IMR-90 (cell line): ENCODE data around the gene CCDC144A. TPM values are rescaled to one million over a fixed set of nuclear protein-coding genes. Genes with fewer than 3 reads are reported as not detected.
"Not testable (repeated sequence)": the region's sequence is repeated elsewhere in the genome, so short reads cannot be mapped to it uniquely, and the experiment has no call there.

ENCODE experiments used
- ATAC-seq: fragments of 200-7000 bp; cut with Tn5 transposase; 2 replicates; pipeline ENCODE4 v1.9.1; 2020; ENCODE audit warnings: low read depth, mild to moderate bottlenecking, moderate library complexity
- BruUV-seq: library from RNA; stranded (reverse); fragments of 400-500 nt; replicated peaks from 2 replicates; lab custom pipeline; 2021; lab: Mats Ljungman, UMichigan
- CTCF ChIA-PET: fragments of 300-600 bp; formaldehyde crosslinking; extraction: SDS; loops from one replicate; lab custom pipeline; 2021; ENCODE audit warnings: antibody characterized with exemption; lab: Yijun Ruan, JAX
- POLR2A ChIA-PET: fragments of 300-600 bp; sonication (Branson Sonifier 250); formaldehyde crosslinking; loops from one replicate; lab custom pipeline; 2022; ENCODE audit warnings: antibody characterized with exemption; ENCODE audit not compliant: unreplicated experiment; lab: Charles Lee
- DNase-seq: peaks from one replicate; pipeline ENCODE4 v3.0.0; 2013
- H2AFZ ChIP-seq: replicated peaks from 2 replicates; pipeline ENCODE3; 2013; ENCODE audit warnings: low read length, mild to moderate bottlenecking; ENCODE audit not compliant: poor library complexity
- H2AK5ac ChIP-seq: 2 replicates; pipeline ENCODE4 v1.6.1; 2013; ENCODE audit warnings: low read depth, low read length, inconsistent platforms
- H2AK9ac ChIP-seq: replicated peaks from 2 replicates; pipeline ENCODE3; 2013; ENCODE audit warnings: mild to moderate bottlenecking, low read depth, low read length, moderate library complexity; ENCODE audit not compliant: poor library complexity
- H2BK120ac ChIP-seq: 2 replicates; pipeline ENCODE4 v1.6.1; 2013; ENCODE audit warnings: low read depth, low read length, inconsistent platforms
- H2BK15ac ChIP-seq: 3 replicates; pipeline ENCODE4 v1.6.1; 2013; ENCODE audit warnings: low read depth, low read length, inconsistent platforms
- H2BK20ac ChIP-seq: 2 replicates; pipeline ENCODE4 v1.6.1; 2013; ENCODE audit warnings: low read depth, mild to moderate bottlenecking, inconsistent platforms, low read length, moderate library complexity
- H2BK5ac ChIP-seq: 2 replicates; pipeline ENCODE4 v1.6.1; 2013; ENCODE audit warnings: mild to moderate bottlenecking, low read depth, low read length, inconsistent platforms; ENCODE audit not compliant: poor library complexity, severe bottlenecking
- H3K14ac ChIP-seq: replicated peaks from 2 replicates; pipeline ENCODE4 v1.6.1; 2013; ENCODE audit warnings: low read depth, low read length, inconsistent platforms
- H3K18ac ChIP-seq: 2 replicates; pipeline ENCODE4 v1.6.1; 2013; ENCODE audit warnings: low read depth, low read length, control low read depth
- H3K23ac ChIP-seq: 2 replicates; pipeline ENCODE4 v1.6.1; 2013; ENCODE audit warnings: low read depth, low read length, inconsistent platforms
- H3K27ac ChIP-seq: 2 replicates; pipeline ENCODE4 v1.5.1; 2013; ENCODE audit warnings: mild to moderate bottlenecking, control low read depth, low read length; ENCODE audit not compliant: insufficient read depth
- H3K27me3 ChIP-seq: 2 replicates; pipeline ENCODE4 v1.6.1; 2013; ENCODE audit warnings: low read length; ENCODE audit not compliant: control insufficient read depth, insufficient read depth
- H3K36me3 ChIP-seq: 2 replicates; pipeline ENCODE4 v1.6.1; 2013; ENCODE audit warnings: low read length, mixed read lengths; ENCODE audit not compliant: control insufficient read depth, insufficient read depth
- H3K4ac ChIP-seq: 2 replicates; pipeline ENCODE4 v1.6.1; 2013; ENCODE audit warnings: low read depth, low read length, inconsistent platforms
- H3K4me1 ChIP-seq: 2 replicates; pipeline ENCODE4 v1.6.1; 2013; ENCODE audit warnings: low read length, mixed read lengths; ENCODE audit not compliant: control insufficient read depth, insufficient read depth
- H3K4me2 ChIP-seq: 2 replicates; pipeline ENCODE4 v1.6.1; 2013; ENCODE audit warnings: low read depth, mild to moderate bottlenecking, control low read depth, low read length, moderate library complexity
- H3K4me3 ChIP-seq: 2 replicates; pipeline ENCODE4 v1.5.1; 2013; ENCODE audit warnings: low read depth, mild to moderate bottlenecking, control low read depth, low read length, moderate library complexity; ENCODE audit not compliant: insufficient read depth
- H3K56ac ChIP-seq: 2 replicates; pipeline ENCODE4 v1.6.1; 2013; ENCODE audit warnings: low read length, inconsistent platforms; ENCODE audit not compliant: insufficient read depth; ENCODE audit errors: extremely low read depth
- H3K79me1 ChIP-seq, 2 experiments: 2 replicates each; pipeline ENCODE4 v1.6.1; 2013; ENCODE audit warnings: low read length in 2 of 2, inconsistent platforms in 1 of 2, low read depth in 1 of 2
- H3K9ac ChIP-seq: 2 replicates; pipeline ENCODE4 v1.6.1; 2013; ENCODE audit warnings: low read depth, low read length, control low read depth
- H3K9me1 ChIP-seq: 2 replicates; pipeline ENCODE4 v1.6.1; 2013; ENCODE audit warnings: low read length, inconsistent platforms; ENCODE audit not compliant: insufficient read depth
- H3K9me3 ChIP-seq: 2 replicates; pipeline ENCODE4 v1.6.1; 2013; ENCODE audit warnings: low read length; ENCODE audit not compliant: control insufficient read depth, insufficient read depth
- H4K20me1 ChIP-seq: 2 replicates; pipeline ENCODE4 v1.6.1; 2013; ENCODE audit warnings: low read length, inconsistent platforms; ENCODE audit not compliant: insufficient read depth
- H4K5ac ChIP-seq: 2 replicates; pipeline ENCODE4 v1.6.1; 2013; ENCODE audit warnings: mild to moderate bottlenecking, low read depth, low read length, control low read depth
- H4K8ac ChIP-seq, 2 experiments: 2 replicates each; pipeline ENCODE4 v1.6.1; 2013; ENCODE audit warnings: low read depth in 2 of 2, low read length in 2 of 2, control low read depth in 1 of 2, inconsistent platforms in 1 of 2
- H4K91ac ChIP-seq: 2 replicates; pipeline ENCODE4 v1.6.1; 2013; ENCODE audit warnings: low read depth, low read length, inconsistent platforms; ENCODE audit not compliant: insufficient read depth
- WGBS, 2 experiments: methylation state at CpG; one replicate each; pipeline versions ENCODE4 v1.1.5 to v1.1.7; 2013; ENCODE audit warnings: missing lambda C conversion rate in 2 of 2; ENCODE audit not compliant: insufficient read length in 1 of 2; ENCODE audit errors: extremely low coverage in 2 of 2; 5-methylcytosine and 5-hydroxymethylcytosine counted together
- dilution Hi-C: fragments of 300-500 bp; cut with HindIII; formaldehyde crosslinking; loops from one replicate; pipeline ENCODE4 v1.14.3; 2018; ENCODE audit warnings: low sequenced_read_pairs; ENCODE audit not compliant: unreplicated experiment
- in situ Hi-C: fragments of 300-500 bp; cut with MboI; formaldehyde crosslinking; loops from 3 replicates; pipeline ENCODE4 v1.14.3; 2019; ENCODE audit warnings: low sequenced_read_pairs, inconsistent platforms, mixed read lengths
- intact Hi-C: fragments of 100-400 bp; cut with micrococcal nuclease; formaldehyde crosslinking; loops from 2 replicates; pipeline ENCODE4 v1.10.0; 2022
- polyA plus RNA-seq, 3 experiments: library from polyadenylated mRNA; depleted of rRNA; stranded (reverse); fragments of >200 nt; gene quantifications; 2 replicates each; pipeline ENCODE4 v1.2.3, GENCODE V29; 2012; ENCODE audit warnings: low replicate concordance in 1 of 3
- total RNA-seq: library from RNA; depleted of rRNA; stranded (reverse); fragments of >200 nt; gene quantifications from 2 replicates; pipeline ENCODE4 v1.2.3, GENCODE V29; 2012

The CCDC144A gene
- total and polyA plus RNA-seq, 2 of the 4 experiments (the other 2 are of a cell fraction): 0.51 to 1.4 TPM

- DNase-seq, H3K18ac ChIP-seq, H3K14ac ChIP-seq, H2BK120ac ChIP-seq, dilution Hi-C loops, H4K20me1 ChIP-seq, H2BK20ac ChIP-seq, H3K36me3 ChIP-seq, H4K91ac ChIP-seq, H3K9me3 ChIP-seq, H2AK9ac ChIP-seq, BruUV-seq, H2AFZ ChIP-seq, H3K27ac ChIP-seq, H3K23ac ChIP-seq, ATAC-seq, H3K4ac ChIP-seq, H2BK5ac ChIP-seq, H3K27me3 ChIP-seq, H2BK15ac ChIP-seq, H2AK5ac ChIP-seq, H4K5ac ChIP-seq, POLR2A ChIA-PET, intact Hi-C loops, H3K4me1 ChIP-seq, H3K4me2 ChIP-seq, H4K8ac ChIP-seq, H3K56ac ChIP-seq, CTCF ChIA-PET, H3K4me3 ChIP-seq, in situ Hi-C loops, H3K79me1 ChIP-seq, H3K9me1 ChIP-seq, H3K9ac ChIP-seq: not testable (repeated sequence)
- WGBS, 2 experiments: no CpG with 5 or more reads among the region's 4 CpGs
Measured at GRCh38 chr17:16806599-16806998, 116.6 kb downstream of the CCDC144A start.

- H3K36me3 ChIP-seq, H2BK120ac ChIP-seq, H3K9ac ChIP-seq, H3K27ac ChIP-seq, DNase-seq, H3K23ac ChIP-seq, H3K4ac ChIP-seq, H3K14ac ChIP-seq, H2BK20ac ChIP-seq, ATAC-seq, H2AFZ ChIP-seq, H4K20me1 ChIP-seq, in situ Hi-C loops, H4K91ac ChIP-seq, H3K9me3 ChIP-seq, H3K4me2 ChIP-seq, POLR2A ChIA-PET, H3K9me1 ChIP-seq, H3K18ac ChIP-seq, H2AK9ac ChIP-seq, H3K56ac ChIP-seq, intact Hi-C loops, H3K79me1 ChIP-seq, dilution Hi-C loops, H4K8ac ChIP-seq, CTCF ChIA-PET, H3K4me1 ChIP-seq, H2AK5ac ChIP-seq, H4K5ac ChIP-seq, H3K4me3 ChIP-seq, H2BK15ac ChIP-seq, H3K27me3 ChIP-seq, H2BK5ac ChIP-seq, BruUV-seq: not testable (repeated sequence)
- WGBS, 2 experiments: no CpG with 5 or more reads among the region's 9 CpGs
Measured at GRCh38 chr17:16807620-16808019, 117.6 kb downstream of the CCDC144A start.
